A549 (cell line): Measurements from ENCODE around the gene TMOD2. TPM values are rescaled to one million over a fixed set of nuclear protein-coding genes. Genes with fewer than 3 reads are reported as not detected.

Experiments used
- ATAC-seq, 2 experiments: fragments of 200-7000 bp in 1 of 2; fragments of >200 bp in 1 of 2; cut with Nextera tagmentation in 1 of 2; cut with Tn5 transposase in 1 of 2; 3 replicates each; pipeline versions ENCODE4 v1.8.0 to v1.9.1; 2018 to 2020; ENCODE audit warnings: mild to moderate bottlenecking in 1 of 2, moderate library complexity in 1 of 2
- CTCF ChIA-PET: fragments of 300-600 bp; sonication (Branson Sonifier 250); formaldehyde crosslinking; extraction: SDS; loops from one replicate; lab custom pipeline; 2021; ENCODE audit warnings: antibody characterized with exemption, inconsistent platforms; lab: Yijun Ruan, JAX
- POLR2A ChIA-PET: fragments of 350-600 bp; formaldehyde crosslinking; extraction: SDS; loops from one replicate; lab custom pipeline; 2021; ENCODE audit warnings: antibody characterized with exemption, inconsistent platforms; lab: Yijun Ruan, JAX
- DNase-seq, 2 experiments: peaks; one replicate each; pipeline versions ENCODE4 v3.0.0 to v3.0.0-alpha.2; 2011 to 2016; ENCODE audit warnings: low read depth in 1 of 2, low spot score in 1 of 2
- FAIRE-seq: peaks from 2 replicates; lab custom pipeline; 2011; peaks lifted over from hg19 to GRCh38; lab: Jason Lieb, UNC
- H3K27ac ChIP-seq, 2 experiments: fragments of >200 bp; sonication (Bioruptor Twin); formaldehyde crosslinking; 3 replicates each; pipeline ENCODE4 v1.5.1; 2016 to 2017
- H3K4me1 ChIP-seq: fragments of >200 bp; sonication (Bioruptor Twin); formaldehyde crosslinking; 3 replicates; pipeline ENCODE4 v1.6.1; 2016
- H3K4me2 ChIP-seq: fragments of >200 bp; sonication (Bioruptor Twin); formaldehyde crosslinking; 3 replicates; pipeline ENCODE4 v1.6.1; 2016
- H3K4me3 ChIP-seq: fragments of >200 bp; sonication (Bioruptor Twin); formaldehyde crosslinking; 3 replicates; pipeline ENCODE4 v1.5.1; 2016
- H3K9me3 ChIP-seq: fragments of >200 bp; sonication (Bioruptor Twin); formaldehyde crosslinking; 3 replicates; pipeline ENCODE4 v1.6.1; 2016
- CEBPB ChIP-seq, 2 experiments: fragments of >200 bp in 1 of 2; sonication (Bioruptor Twin) in 1 of 2; formaldehyde crosslinking in 1 of 2; IDR thresholded peaks; 2 replicates each; pipeline ENCODE4 v1.6.1; 2012 to 2016
- CHD2 ChIP-seq: fragments of 150-350 bp; IDR thresholded peaks from 2 replicates; pipeline ENCODE4 v1.6.1; 2014; ENCODE audit warnings: low read length; ENCODE audit not compliant: partially characterized antibody
- CHD4 ChIP-seq: fragments of 200-600 bp; sonication (generic); IDR thresholded peaks from 2 replicates; pipeline ENCODE4 v1.6.1; 2016; ENCODE audit warnings: antibody characterized with exemption, mild to moderate bottlenecking, borderline replicate concordance
- EHF ChIP-seq: fragments of 250-450 bp; sonication (Bioruptor Pico); IDR thresholded peaks from 2 replicates; pipeline ENCODE4 v1.5.0; 2020; ENCODE audit warnings: mild to moderate bottlenecking
- EP300 ChIP-seq, 2 experiments: fragments of >200 bp; sonication (Bioruptor Twin); formaldehyde crosslinking; IDR thresholded peaks; 2 replicates in 1 of 2; 3 replicates in 1 of 2; pipeline ENCODE4 v1.6.1; 2016 to 2017
- FOSB ChIP-seq: fragments of 250-450 bp; sonication (Bioruptor Pico); IDR thresholded peaks from 2 replicates; pipeline ENCODE4 v1.5.0; 2020; ENCODE audit warnings: mild to moderate bottlenecking, moderate library complexity
- FOSL2 ChIP-seq, 2 experiments: fragments of 450-650 bp in 1 of 2; fragments of >200 bp in 1 of 2; sonication (Bioruptor Twin) in 1 of 2; formaldehyde crosslinking; IDR thresholded peaks; 2 replicates each; pipeline versions ENCODE4 v1.5.0 to v1.6.1; 2016 to 2020; ENCODE audit warnings: mild to moderate bottlenecking in 1 of 2, moderate library complexity in 1 of 2
- FOXS1 ChIP-seq: fragments of 250-450 bp; sonication (Bioruptor Pico); IDR thresholded peaks from 2 replicates; pipeline ENCODE4 v1.5.0; 2020; ENCODE audit warnings: mild to moderate bottlenecking, moderate library complexity
- GATA3 ChIP-seq: IDR thresholded peaks from 2 replicates; pipeline ENCODE4 v1.6.1; 2012; ENCODE audit warnings: borderline replicate concordance
- HDAC2 ChIP-seq: fragments of 200-600 bp; sonication (generic); IDR thresholded peaks from 2 replicates; pipeline ENCODE4 v1.6.1; 2016
- HOXA7 ChIP-seq: fragments of 250-450 bp; sonication (Bioruptor Pico); IDR thresholded peaks from 2 replicates; pipeline ENCODE4 v1.5.0; 2020; ENCODE audit warnings: mild to moderate bottlenecking, moderate library complexity
- HOXB13 ChIP-seq: fragments of 250-450 bp; sonication (Bioruptor Pico); IDR thresholded peaks from 2 replicates; pipeline ENCODE4 v1.5.0; 2020; ENCODE audit warnings: low read depth, mild to moderate bottlenecking, moderate library complexity
- HOXB5 ChIP-seq: fragments of 250-450 bp; sonication (Bioruptor Pico); IDR thresholded peaks from 2 replicates; pipeline ENCODE4 v1.5.0; 2020; ENCODE audit warnings: mild to moderate bottlenecking, moderate library complexity
- KDM1A ChIP-seq: fragments of 200-600 bp; sonication (generic); IDR thresholded peaks from 2 replicates; pipeline ENCODE4 v1.6.1; 2016; ENCODE audit warnings: low read depth, mild to moderate bottlenecking
- MAFK ChIP-seq: fragments of 450-650 bp; IDR thresholded peaks from 2 replicates; pipeline ENCODE4 v1.6.1; 2014; ENCODE audit not compliant: partially characterized antibody
- MYC ChIP-seq: IDR thresholded peaks from 2 replicates; pipeline ENCODE4 v1.6.1; 2012; ENCODE audit warnings: mild to moderate bottlenecking, inconsistent platforms, low read length, improper control_type of control experiment, borderline replicate concordance
- NPAS2 ChIP-seq: fragments of 250-450 bp; sonication (Bioruptor Pico); IDR thresholded peaks from 2 replicates; pipeline ENCODE4 v1.8.0; 2022; ENCODE audit warnings: mild to moderate bottlenecking, moderate library complexity, borderline replicate concordance
- NR3C1 ChIP-seq: fragments of >200 bp; sonication (Bioruptor Twin); formaldehyde crosslinking; IDR thresholded peaks from 3 replicates; pipeline ENCODE4 v1.6.1; 2017
- POLR2A ChIP-seq: IDR thresholded peaks from 2 replicates; pipeline ENCODE4 v1.6.1; 2012; ENCODE audit warnings: mild to moderate bottlenecking, low read length
- POLR2AphosphoS2 ChIP-seq: conservative IDR thresholded peaks from 2 replicates; pipeline ENCODE4 v1.6.1; 2012; ENCODE audit warnings: low read length, improper control_type of control experiment, inconsistent platforms
- RAD21 ChIP-seq, 2 experiments: fragments of >200 bp in 1 of 2; sonication (Bioruptor Twin) in 1 of 2; formaldehyde crosslinking in 1 of 2; IDR thresholded peaks in 1 of 2; conservative IDR thresholded peaks in 1 of 2; 2 replicates in 1 of 2; 3 replicates in 1 of 2; pipeline ENCODE4 v1.6.1; 2012 to 2018; ENCODE audit warnings: inconsistent platforms in 1 of 2
- RFX5 ChIP-seq: fragments of 450-650 bp; IDR thresholded peaks from 2 replicates; pipeline ENCODE4 v1.7.1; 2014; ENCODE audit warnings: antibody characterized with exemption, mild to moderate bottlenecking, moderate library complexity
- RNF2 ChIP-seq: fragments of 200-600 bp; sonication (generic); IDR thresholded peaks from 2 replicates; pipeline ENCODE4 v1.6.1; 2016; ENCODE audit warnings: low read depth, mild to moderate bottlenecking, antibody characterized with exemption, moderate library complexity, borderline replicate concordance
- SMC3 ChIP-seq: fragments of >200 bp; sonication (Bioruptor Twin); formaldehyde crosslinking; IDR thresholded peaks from 3 replicates; pipeline ENCODE4 v1.6.1; 2018; ENCODE audit warnings: inconsistent platforms
- ZC3H11A ChIP-seq: fragments of 450-650 bp; IDR thresholded peaks from 2 replicates; pipeline ENCODE4 v1.6.1; 2014; ENCODE audit warnings: antibody characterized with exemption, mild to moderate bottlenecking
- ZNF302 ChIP-seq: fragments of 250-450 bp; sonication (Bioruptor Pico); IDR thresholded peaks from 2 replicates; pipeline ENCODE4 v1.9.0; 2021; ENCODE audit warnings: inconsistent platforms, mild to moderate bottlenecking, moderate library complexity
- WGBS: methylation state at CpG from one replicate; pipeline ENCODE4 v1.1.6; 2017; ENCODE audit errors: missing lambda C conversion rate; 5-methylcytosine and 5-hydroxymethylcytosine counted together
- polyA plus RNA-seq, 4 experiments: library from polyadenylated mRNA; depleted of rRNA in 3 of 4; stranded (reverse); fragments of >200 nt; fragmentation: RNase III in 1 of 4; extraction: RNeasy Plus Mini Kit Qiagen cat#74134 plus additional on column Dnase treatment in 1 of 4; gene quantifications; 2 replicates in 3 of 4; 3 replicates in 1 of 4; pipeline ENCODE4 v1.2.3, GENCODE V29; 2011 to 2017
- TF ChIP-seq, protein P1 (sequence below): fragments of >200 bp; sonication (Bioruptor Twin); formaldehyde crosslinking; IDR thresholded peaks from 3 replicates; pipeline ENCODE4 v1.5.1; 2016
- TF ChIP-seq, protein P2 (sequence below): fragments of >200 bp; sonication (Bioruptor Twin); formaldehyde crosslinking; IDR thresholded peaks from 3 replicates; pipeline ENCODE4 v1.6.1; 2016
- TF ChIP-seq, protein P3 (sequence below): fragments of 250-450 bp; sonication (Bioruptor Pico); IDR thresholded peaks from 2 replicates; pipeline ENCODE4 v1.5.0; 2021; ENCODE audit warnings: mild to moderate bottlenecking, moderate library complexity, borderline replicate concordance
- TF ChIP-seq, protein P4 (sequence below): fragments of 450-650 bp; IDR thresholded peaks from 2 replicates; pipeline ENCODE4 v1.6.1; 2014; ENCODE audit warnings: antibody characterized with exemption
- TF ChIP-seq, protein P5 (sequence below): IDR thresholded peaks from 2 replicates; pipeline ENCODE4 v1.6.1; 2012; ENCODE audit warnings: low read depth, borderline replicate concordance
- TF ChIP-seq, protein P6 (sequence below): fragments of >200 bp; sonication (Bioruptor Twin); formaldehyde crosslinking; IDR thresholded peaks from 2 replicates; pipeline ENCODE4 v1.6.1; 2016

TMOD2 gene
- polyA plus RNA-seq, 2 of the 4 experiments (the other 2 are of a cell fraction), result 2.1 to 2.5 TPM

DNA sequence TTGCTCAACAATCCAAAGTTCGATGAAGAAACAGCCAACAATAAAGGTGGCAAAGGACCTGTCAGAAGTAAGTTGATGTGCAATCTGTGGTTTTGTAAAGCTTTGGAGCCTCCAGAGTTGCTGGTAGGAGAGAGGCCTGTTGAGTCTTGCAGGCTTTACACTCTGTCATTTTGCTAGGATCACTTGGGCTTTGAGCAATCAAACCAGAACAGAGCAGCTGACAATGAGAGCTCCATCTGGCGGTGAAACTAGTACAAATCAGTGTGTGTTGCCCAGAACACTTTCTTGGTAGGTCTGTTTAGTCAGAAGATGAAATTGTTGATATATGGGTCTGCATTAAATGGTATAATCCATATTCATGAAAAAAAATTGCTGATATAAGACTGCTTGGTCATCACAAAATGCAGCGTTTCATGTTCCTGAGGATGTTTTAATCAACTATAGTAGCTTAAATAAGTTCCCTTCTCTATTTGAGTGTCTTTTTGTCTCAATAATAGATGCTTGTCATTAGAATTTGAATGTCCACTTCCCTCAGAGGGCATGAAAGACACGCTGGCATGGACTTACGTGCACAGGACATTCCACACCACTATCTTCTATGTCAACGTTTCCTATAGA lies 25.7 kb downstream of the TMOD2 start:
- TF ChIP-seq MAFK (peak; percentile 84), ZNF302 (CRISPR knock-in tag) (no peak), RFX5 (no peak), MYC (no peak), GATA3 (no peak), HOXB5 (CRISPR knock-in tag) (no peak), EP300 (IDR thresholded peaks at IDR 0.05) (no peak), POLR2A (no peak), RNF2 (no peak), NPAS2 (CRISPR knock-in tag) (no peak), HDAC2 (no peak), ZC3H11A (no peak), KDM1A (no peak), FOSB (no peak), CHD4 (no peak), CHD2 (no peak), FOXS1 (CRISPR knock-in tag) (no peak), FOSL2 (IDR thresholded peaks at IDR 0.05) (no peak), FOSL2 (CRISPR knock-in tag; IDR thresholded peaks at IDR 0.05) (no peak), CEBPB (IDR thresholded peaks at IDR 0.05) (peak in 1 of 2 experiments; percentile 68; a peak in 2 of 4 replicates), RAD21 (conservative IDR thresholded peaks at IDR 0.05 in 1 of 2, IDR thresholded peaks at IDR 0.05 in 1 of 2) (peak; percentile 70 to 78), SMC3 (peak; percentile 89), POLR2AphosphoS2 (no peak), NR3C1 (no peak), EHF (CRISPR knock-in tag) (no peak), HOXA7 (CRISPR knock-in tag) (no peak), HOXB13 (no peak)
- TF ChIP-seq, protein P1, sequence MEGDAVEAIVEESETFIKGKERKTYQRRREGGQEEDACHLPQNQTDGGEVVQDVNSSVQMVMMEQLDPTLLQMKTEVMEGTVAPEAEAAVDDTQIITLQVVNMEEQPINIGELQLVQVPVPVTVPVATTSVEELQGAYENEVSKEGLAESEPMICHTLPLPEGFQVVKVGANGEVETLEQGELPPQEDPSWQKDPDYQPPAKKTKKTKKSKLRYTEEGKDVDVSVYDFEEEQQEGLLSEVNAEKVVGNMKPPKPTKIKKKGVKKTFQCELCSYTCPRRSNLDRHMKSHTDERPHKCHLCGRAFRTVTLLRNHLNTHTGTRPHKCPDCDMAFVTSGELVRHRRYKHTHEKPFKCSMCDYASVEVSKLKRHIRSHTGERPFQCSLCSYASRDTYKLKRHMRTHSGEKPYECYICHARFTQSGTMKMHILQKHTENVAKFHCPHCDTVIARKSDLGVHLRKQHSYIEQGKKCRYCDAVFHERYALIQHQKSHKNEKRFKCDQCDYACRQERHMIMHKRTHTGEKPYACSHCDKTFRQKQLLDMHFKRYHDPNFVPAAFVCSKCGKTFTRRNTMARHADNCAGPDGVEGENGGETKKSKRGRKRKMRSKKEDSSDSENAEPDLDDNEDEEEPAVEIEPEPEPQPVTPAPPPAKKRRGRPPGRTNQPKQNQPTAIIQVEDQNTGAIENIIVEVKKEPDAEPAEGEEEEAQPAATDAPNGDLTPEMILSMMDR, result peak; percentile 92
- TF ChIP-seq, protein P2, sequence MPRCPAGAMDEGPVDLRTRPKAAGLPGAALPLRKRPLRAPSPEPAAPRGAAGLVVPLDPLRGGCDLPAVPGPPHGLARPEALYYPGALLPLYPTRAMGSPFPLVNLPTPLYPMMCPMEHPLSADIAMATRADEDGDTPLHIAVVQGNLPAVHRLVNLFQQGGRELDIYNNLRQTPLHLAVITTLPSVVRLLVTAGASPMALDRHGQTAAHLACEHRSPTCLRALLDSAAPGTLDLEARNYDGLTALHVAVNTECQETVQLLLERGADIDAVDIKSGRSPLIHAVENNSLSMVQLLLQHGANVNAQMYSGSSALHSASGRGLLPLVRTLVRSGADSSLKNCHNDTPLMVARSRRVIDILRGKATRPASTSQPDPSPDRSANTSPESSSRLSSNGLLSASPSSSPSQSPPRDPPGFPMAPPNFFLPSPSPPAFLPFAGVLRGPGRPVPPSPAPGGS, result no peak
- TF ChIP-seq, protein P3, sequence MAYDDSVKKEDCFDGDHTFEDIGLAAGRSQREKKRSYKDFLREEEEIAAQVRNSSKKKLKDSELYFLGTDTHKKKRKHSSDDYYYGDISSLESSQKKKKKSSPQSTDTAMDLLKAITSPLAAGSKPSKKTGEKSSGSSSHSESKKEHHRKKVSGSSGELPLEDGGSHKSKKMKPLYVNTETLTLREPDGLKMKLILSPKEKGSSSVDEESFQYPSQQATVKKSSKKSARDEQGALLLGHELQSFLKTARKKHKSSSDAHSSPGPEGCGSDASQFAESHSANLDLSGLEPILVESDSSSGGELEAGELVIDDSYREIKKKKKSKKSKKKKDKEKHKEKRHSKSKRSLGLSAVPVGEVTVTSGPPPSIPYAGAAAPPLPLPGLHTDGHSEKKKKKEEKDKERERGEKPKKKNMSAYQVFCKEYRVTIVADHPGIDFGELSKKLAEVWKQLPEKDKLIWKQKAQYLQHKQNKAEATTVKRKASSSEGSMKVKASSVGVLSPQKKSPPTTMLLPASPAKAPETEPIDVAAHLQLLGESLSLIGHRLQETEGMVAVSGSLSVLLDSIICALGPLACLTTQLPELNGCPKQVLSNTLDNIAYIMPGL (CRISPR knock-in tag), result no peak
- TF ChIP-seq, protein P4, sequence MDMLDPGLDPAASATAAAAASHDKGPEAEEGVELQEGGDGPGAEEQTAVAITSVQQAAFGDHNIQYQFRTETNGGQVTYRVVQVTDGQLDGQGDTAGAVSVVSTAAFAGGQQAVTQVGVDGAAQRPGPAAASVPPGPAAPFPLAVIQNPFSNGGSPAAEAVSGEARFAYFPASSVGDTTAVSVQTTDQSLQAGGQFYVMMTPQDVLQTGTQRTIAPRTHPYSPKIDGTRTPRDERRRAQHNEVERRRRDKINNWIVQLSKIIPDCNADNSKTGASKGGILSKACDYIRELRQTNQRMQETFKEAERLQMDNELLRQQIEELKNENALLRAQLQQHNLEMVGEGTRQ, result no peak
- TF ChIP-seq, protein P5, sequence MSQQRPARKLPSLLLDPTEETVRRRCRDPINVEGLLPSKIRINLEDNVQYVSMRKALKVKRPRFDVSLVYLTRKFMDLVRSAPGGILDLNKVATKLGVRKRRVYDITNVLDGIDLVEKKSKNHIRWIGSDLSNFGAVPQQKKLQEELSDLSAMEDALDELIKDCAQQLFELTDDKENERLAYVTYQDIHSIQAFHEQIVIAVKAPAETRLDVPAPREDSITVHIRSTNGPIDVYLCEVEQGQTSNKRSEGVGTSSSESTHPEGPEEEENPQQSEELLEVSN, result no peak
- TF ChIP-seq, protein P6, sequence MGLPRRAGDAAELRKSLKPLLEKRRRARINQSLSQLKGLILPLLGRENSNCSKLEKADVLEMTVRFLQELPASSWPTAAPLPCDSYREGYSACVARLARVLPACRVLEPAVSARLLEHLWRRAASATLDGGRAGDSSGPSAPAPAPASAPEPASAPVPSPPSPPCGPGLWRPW, result no peak
- WGBS, result 33% methylated on average over 6 of the region's 6 CpGs

More for the DNA sequence above, 25.7 kb downstream of the TMOD2 start:
- Histone ChIP-seq H3K9me3 (no peaks in the 10 kb centered on the region; the same call in 2 of the 3 replicates), H3K4me2 (no peak overlapping the region), H3K27ac (no peak overlapping the region), H3K4me1 (peaks cover 13% of the 10 kb centered on the region; the same call in 2 of the 3 replicates), H3K4me3 (no peak overlapping the region)
- ATAC-seq, result peak; percentile 93 to 97
- DNase-seq, result peak; percentile 88
- ChIA-PET CTCF (interaction anchor here (0.5 to 22.4 kb wide), 90 partner anchors 10 to 765 kb away, joined by 3 to 597 read pairs (median 8); partner anchors contain the start of genes DMXL2, LYSMD2, SCG3 and TMOD2), POLR2A (interaction anchor here (0.9 to 2.9 kb wide), 4 partner anchors 10 to 240 kb away, joined by 3 to 17 read pairs (median 9); partner anchors contain the start of gene LYSMD2)
- peak; percentile 98 for FAIRE-seq
